AG04450 (cell line): ENCODE results near the gene METTL9. TPM values are rescaled to one million over a fixed set of nuclear protein-coding genes. Genes with fewer than 3 reads are reported as not detected.
A peak's percentile ranks its signal among the peaks of the same experiment; 100 is the strongest.

Source experiments
- CTCF ChIA-PET: fragments of 300-600, 350-600 bp; formaldehyde crosslinking; extraction: SDS; loops from one replicate; lab custom pipeline; 2022; ENCODE audit warnings: antibody characterized with exemption, inconsistent platforms; lab: Charles Lee
- POLR2A ChIA-PET: fragments of 350-600 bp; formaldehyde crosslinking; extraction: SDS; loops from one replicate; lab custom pipeline; 2021; ENCODE audit warnings: antibody characterized with exemption, inconsistent platforms; lab: Yijun Ruan, JAX
- DNase-seq: peaks from one replicate; pipeline ENCODE4 v3.0.0-alpha.2; 2011; ENCODE audit warnings: low read depth, low spot score
- H3K27ac ChIP-seq: one replicate; pipeline ENCODE4 v1.5.1; 2012; ENCODE audit warnings: low read depth, low read length, control low read depth
- H3K27me3 ChIP-seq: one replicate; pipeline ENCODE4 v1.6.0; 2012; ENCODE audit warnings: low read length; ENCODE audit not compliant: control insufficient read depth, insufficient read depth
- H3K4me3 ChIP-seq: 2 replicates; pipeline ENCODE4 v1.5.1; 2011; ENCODE audit warnings: mild to moderate bottlenecking, low read depth, low read length, control low read depth
- H3K9me3 ChIP-seq: 2 replicates; pipeline ENCODE4 v1.5.1; 2012; ENCODE audit warnings: low read length; ENCODE audit not compliant: control insufficient read depth, insufficient read depth
- CTCF ChIP-seq: IDR thresholded peaks from 2 replicates; pipeline ENCODE4 v1.5.1; 2011; ENCODE audit warnings: low read depth, low read length, control low read depth, inconsistent platforms
- polyA plus RNA-seq: library from polyadenylated mRNA; depleted of rRNA; stranded (reverse); fragments of >200 nt; gene quantifications from 2 replicates; pipeline ENCODE4 v1.2.3, GENCODE V29; 2011

The METTL9 gene
- polyA plus RNA-seq, 1 experiment: 142 TPM

DNA sequence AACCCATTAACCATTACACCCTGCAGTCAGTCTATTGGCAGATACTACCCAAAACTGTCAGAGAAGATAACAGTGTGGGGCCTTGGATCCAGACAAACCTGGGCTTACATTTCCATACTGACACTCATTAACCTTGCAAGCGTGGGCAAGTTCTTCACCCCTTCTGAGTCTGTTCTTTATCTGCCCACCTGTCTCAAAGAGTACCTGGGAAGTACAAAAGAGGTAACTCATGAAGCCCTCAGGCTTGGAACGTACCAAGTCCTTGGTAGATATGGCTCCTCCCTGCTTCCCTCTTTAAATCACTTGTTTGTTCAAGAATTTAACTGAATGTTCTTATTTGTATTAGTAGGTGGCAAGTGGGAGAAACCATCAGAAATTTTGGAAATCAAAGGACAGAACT is 55.5 kb downstream of the METTL9 start:
- no peak for DNase-seq
- no peaks in the 10 kb centered on the region; the same call in 1 of the 2 replicates for H3K9me3 ChIP-seq
- no peak for TF ChIP-seq CTCF
- POLR2A ChIA-PET: no interaction called here
- H3K27me3 ChIP-seq: no peaks in the 10 kb centered on the region
- H3K4me3 ChIP-seq: no peak overlapping the region
- CTCF ChIA-PET: no interaction called here
- no peak overlapping the region for H3K27ac ChIP-seq

DNA sequence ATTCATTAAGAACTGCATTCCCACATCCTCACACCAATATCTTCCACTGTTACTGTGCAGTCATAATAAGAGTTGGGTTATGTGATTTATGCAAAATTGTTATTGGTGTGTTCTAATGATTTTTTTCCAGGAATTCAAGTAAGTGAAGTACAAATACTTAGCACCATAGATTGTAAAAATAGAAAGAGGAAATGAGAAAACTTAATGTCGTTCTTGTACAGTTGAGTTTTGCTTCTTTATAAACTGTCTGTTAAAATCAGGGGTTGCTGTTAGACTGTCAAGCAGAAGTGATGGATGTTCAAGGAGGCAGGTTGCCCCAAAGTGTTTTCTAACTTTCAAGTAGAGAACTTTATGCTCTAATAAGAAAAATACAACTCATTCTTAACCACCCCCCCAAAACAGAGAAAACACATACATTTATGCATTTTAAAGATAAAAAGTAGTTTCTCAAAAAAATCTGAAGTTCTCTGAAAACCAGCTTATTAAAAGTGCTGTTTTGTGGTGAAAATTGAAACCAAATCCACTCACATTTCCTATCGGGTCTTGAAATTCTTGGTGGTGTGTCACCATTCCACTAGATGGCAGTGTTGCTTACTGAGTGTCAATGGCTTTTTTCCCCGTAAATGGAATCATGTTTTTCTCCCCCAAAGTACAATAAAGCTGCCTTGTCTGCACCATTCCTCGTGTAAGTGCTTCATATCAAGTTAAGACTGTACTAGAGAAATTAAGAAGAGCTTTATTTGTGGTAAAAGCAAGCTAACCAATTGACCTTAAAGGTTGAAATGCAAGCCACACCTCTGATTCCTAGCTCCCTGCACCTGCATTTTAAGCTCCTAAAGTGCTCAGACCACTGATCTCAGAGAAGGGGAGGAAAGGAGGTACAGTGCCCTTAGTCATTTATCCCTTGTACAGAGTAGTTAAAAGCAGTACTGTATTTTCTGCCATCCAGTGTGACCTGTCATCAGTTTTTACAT is 57.7 kb downstream of the METTL9 start:
- DNase-seq: no peak
- H3K9me3 ChIP-seq: no peaks in the 10 kb centered on the region; the same call in 1 of the 2 replicates
- CTCF ChIA-PET: interaction anchor here (0.6 to 2.3 kb wide), 64 partner anchors 11 to 1857 kb away, joined by 3 to 121 read pairs (median 6); partner anchors contain the start of gene UQCRC2
- POLR2A ChIA-PET: no interaction called here
- H3K27me3 ChIP-seq: no peaks in the 10 kb centered on the region
- H3K27ac ChIP-seq: no peak overlapping the region
- no peak overlapping the region for H3K4me3 ChIP-seq
- peak; percentile 88 for TF ChIP-seq CTCF

GRCh38 chr16:21659124-21659523 is 59.7 kb downstream of the METTL9 start:
- Histone ChIP-seq H3K4me3 (no peak overlapping the region), H3K9me3 (no peaks in the 10 kb centered on the region), H3K27me3 (peaks cover 4% of the 10 kb centered on the region), H3K27ac (no peak overlapping the region)
- POLR2A ChIA-PET: no interaction called here
- no peak for TF ChIP-seq CTCF
- DNase-seq: no peak
- CTCF ChIA-PET: interaction anchor here (0.6 kb wide), 1 partner anchor 50 kb away, joined by 4 read pairs; no protein-coding TSS in a partner anchor

DNA sequence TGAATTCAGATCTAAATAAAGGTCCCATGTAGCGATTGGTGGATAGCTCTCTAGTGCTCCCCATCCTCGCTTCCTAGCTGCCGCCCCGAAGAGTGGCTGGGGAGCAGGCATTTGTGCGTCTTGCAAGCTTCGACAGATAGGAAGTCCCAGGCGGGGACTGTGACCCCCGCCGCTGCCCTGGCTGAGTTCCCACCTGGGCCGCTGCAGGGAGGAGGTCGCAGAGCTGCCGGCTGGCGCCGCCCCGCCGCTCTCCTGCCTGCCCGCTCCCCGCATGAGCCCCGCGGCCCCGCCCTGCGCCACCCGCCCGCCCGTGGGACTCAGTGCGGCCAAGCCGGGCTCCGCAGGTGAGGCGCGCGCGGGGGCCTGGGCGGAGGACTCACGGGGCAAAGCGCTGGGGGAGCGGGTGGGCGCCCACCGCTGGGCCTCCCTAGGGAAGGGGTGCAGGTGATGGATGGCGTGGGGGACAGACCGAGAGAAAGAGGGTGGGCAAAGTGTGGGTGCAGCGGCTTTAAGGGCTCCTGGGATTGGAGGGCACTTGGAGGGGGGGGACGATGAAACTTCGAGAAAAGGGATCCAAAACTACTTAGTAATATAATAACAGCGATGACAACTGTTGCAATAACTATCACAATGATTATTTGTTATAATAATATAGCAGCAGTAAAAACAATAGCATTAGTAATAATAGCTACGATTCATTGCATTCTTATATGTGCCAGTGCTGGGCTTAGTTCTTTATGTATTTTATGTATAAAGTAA is 64.7 kb downstream of the METTL9 start, which contains the start of gene OTOA:
Gene OTOA, plus strand, starts transcription at position 80 of the 759 bp plus-strand sequence. CDS start 14,547 bp downstream, outside the sequence.
- no peak within 1 kb of the TSS for H3K27ac ChIP-seq
- ChIA-PET POLR2A (no interaction called here), CTCF (interaction anchor here (1.6 kb wide), 1 partner anchor 45 kb away, joined by 4 read pairs; no protein-coding TSS in a partner anchor)
- no peak for DNase-seq
- no peak within 1 kb of the TSS for H3K4me3 ChIP-seq
- no peaks in the 10 kb centered on the region for H3K9me3 ChIP-seq
- peaks cover 8% of the 10 kb centered on the region for H3K27me3 ChIP-seq
- no peak for TF ChIP-seq CTCF
